Caco-2 (cell line): ENCODE measurements around the gene UBR3. TPM values are rescaled to one million over a fixed set of nuclear protein-coding genes. Genes with fewer than 3 reads are reported as not detected.

Experiments
- BruUV-seq: library from RNA; stranded (reverse); fragments of 400-500 nt; replicated peaks from 2 replicates; lab custom pipeline; 2021; lab: Mats Ljungman, UMichigan
- CTCF ChIA-PET: fragments of 300-600 bp; sonication (Branson Sonifier 250); formaldehyde crosslinking; loops from one replicate; lab custom pipeline; 2022; ENCODE audit warnings: antibody characterized with exemption; lab: Charles Lee
- POLR2A ChIA-PET: fragments of 300-600 bp; sonication (Branson Sonifier 250); formaldehyde crosslinking; loops from one replicate; lab custom pipeline; 2022; ENCODE audit warnings: antibody characterized with exemption; lab: Charles Lee
- DNase-seq, 2 experiments: peaks; one replicate each; pipeline versions ENCODE4 v3.0.0 to v3.0.0-alpha.2; 2020 to 2022
- H3K27me3 ChIP-seq: replicated peaks from 2 replicates; pipeline ENCODE4 v1.6.0; 2011; ENCODE audit warnings: low read length; ENCODE audit not compliant: control insufficient read depth, insufficient read depth
- H3K36me3 ChIP-seq: 2 replicates; pipeline ENCODE4 v1.5.1; 2011; ENCODE audit warnings: low read length; ENCODE audit not compliant: control insufficient read depth, insufficient read depth
- H3K4me1 ChIP-seq: fragments of 250-450 bp; sonication (Bioruptor Pico); 2 replicates; pipeline ENCODE4 v1.5.1; 2020; ENCODE audit warnings: mild to moderate bottlenecking
- H3K4me3 ChIP-seq: 2 replicates; pipeline ENCODE4 v1.5.1; 2011; ENCODE audit warnings: low read depth, mild to moderate bottlenecking, control low read depth, low read length
- H3K9me3 ChIP-seq: fragments of 250-450 bp; sonication (Bioruptor Pico); 2 replicates; pipeline ENCODE4 v1.5.1; 2020; ENCODE audit warnings: mild to moderate bottlenecking, moderate library complexity
- H3K27ac Mint-ChIP-seq: one replicate; pipeline ENCODE4 v1.8.0; 2022; ENCODE audit warnings: mixed read lengths; ENCODE audit not compliant: unreplicated experiment
- H3K27me3 Mint-ChIP-seq: one replicate; pipeline ENCODE4 v1.8.0; 2022; ENCODE audit warnings: mixed read lengths; ENCODE audit not compliant: insufficient read depth, unreplicated experiment
- H3K36me3 Mint-ChIP-seq: one replicate; pipeline ENCODE4 v1.8.0; 2022; ENCODE audit warnings: mild to moderate bottlenecking, mixed read lengths; ENCODE audit not compliant: insufficient read depth, unreplicated experiment
- H3K4me1 Mint-ChIP-seq: one replicate; pipeline ENCODE4 v1.8.0; 2022; ENCODE audit warnings: low read depth, mixed read lengths; ENCODE audit not compliant: unreplicated experiment
- H3K4me3 Mint-ChIP-seq: one replicate; pipeline ENCODE4 v1.8.0; 2022; ENCODE audit warnings: mild to moderate bottlenecking, moderate library complexity, mixed read lengths; ENCODE audit not compliant: unreplicated experiment
- H3K9me3 Mint-ChIP-seq: one replicate; pipeline ENCODE4 v1.8.0; 2022; ENCODE audit warnings: mixed read lengths; ENCODE audit not compliant: unreplicated experiment
- intact Hi-C: fragments of 100-400 bp; cut with micrococcal nuclease; formaldehyde crosslinking; loops from one replicate; pipeline ENCODE4 v1.10.0; 2022; ENCODE audit not compliant: unreplicated experiment
- total RNA-seq: library from RNA; stranded (reverse); gene quantifications from 2 replicates; pipeline ENCODE4 v1.2.3, GENCODE V29; 2022
- TF ChIP-seq, protein P1 (sequence below), 2 experiments: fragments of 200-600 bp in 1 of 2; IDR thresholded peaks; 1 replicate in 1 of 2; 2 replicates in 1 of 2; pipeline versions ENCODE4 v1.5.1 to v1.8.0; 2011 to 2022; ENCODE audit warnings: antibody characterized with exemption in 1 of 2, control low read depth in 1 of 2, inconsistent platforms in 1 of 2, low read depth in 1 of 2, low read length in 1 of 2, mild to moderate bottlenecking in 1 of 2, moderate library complexity in 1 of 2; ENCODE audit not compliant: insufficient read depth in 1 of 2, severe bottlenecking in 1 of 2, unreplicated experiment in 1 of 2

The UBR3 gene
- total RNA-seq, 1 experiment from 2014 or later, result 35.7 TPM

DNA sequence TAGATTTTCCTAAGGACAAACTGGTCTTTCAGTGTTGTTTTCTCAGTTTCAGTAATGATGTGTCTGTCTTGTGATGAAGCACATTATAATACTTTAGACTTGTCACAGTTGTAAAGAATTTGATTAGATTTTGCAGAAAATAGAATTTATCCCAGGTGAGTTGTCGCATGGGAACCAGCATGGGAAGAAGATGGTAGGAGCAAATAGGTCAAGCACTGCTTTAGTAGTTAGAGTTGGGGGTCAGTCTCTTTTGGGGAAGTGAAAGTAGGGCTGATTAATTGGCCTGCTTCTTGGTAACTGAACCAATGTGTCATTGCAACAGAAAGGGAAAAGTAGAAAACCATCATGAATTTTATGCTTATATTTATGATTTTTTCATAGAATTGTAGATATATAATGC is 197.5 kb downstream of the UBR3 start:
- Mint-ChIP-seq H3K36me3 (peaks cover 7% of the 10 kb centered on the region), H3K4me1 (no peaks in the 10 kb centered on the region), H3K4me3 (no peak overlapping the region), H3K27ac (no peak overlapping the region), H3K9me3 (no peaks in the 10 kb centered on the region), H3K27me3 (no peaks in the 10 kb centered on the region)
- Histone ChIP-seq H3K27me3 (no peaks in the 10 kb centered on the region), H3K36me3 (no peaks in the 10 kb centered on the region; the same call in none of the 2 replicates), H3K9me3 (no peaks in the 10 kb centered on the region), H3K4me1 (no peaks in the 10 kb centered on the region), H3K4me3 (no peak overlapping the region)
- ChIA-PET POLR2A (no interaction called here), CTCF (no interaction called here)
- no peak for DNase-seq
- intact Hi-C loops, result no loop called here
- BruUV-seq, result no TSS peak
- TF ChIP-seq, protein P1, sequence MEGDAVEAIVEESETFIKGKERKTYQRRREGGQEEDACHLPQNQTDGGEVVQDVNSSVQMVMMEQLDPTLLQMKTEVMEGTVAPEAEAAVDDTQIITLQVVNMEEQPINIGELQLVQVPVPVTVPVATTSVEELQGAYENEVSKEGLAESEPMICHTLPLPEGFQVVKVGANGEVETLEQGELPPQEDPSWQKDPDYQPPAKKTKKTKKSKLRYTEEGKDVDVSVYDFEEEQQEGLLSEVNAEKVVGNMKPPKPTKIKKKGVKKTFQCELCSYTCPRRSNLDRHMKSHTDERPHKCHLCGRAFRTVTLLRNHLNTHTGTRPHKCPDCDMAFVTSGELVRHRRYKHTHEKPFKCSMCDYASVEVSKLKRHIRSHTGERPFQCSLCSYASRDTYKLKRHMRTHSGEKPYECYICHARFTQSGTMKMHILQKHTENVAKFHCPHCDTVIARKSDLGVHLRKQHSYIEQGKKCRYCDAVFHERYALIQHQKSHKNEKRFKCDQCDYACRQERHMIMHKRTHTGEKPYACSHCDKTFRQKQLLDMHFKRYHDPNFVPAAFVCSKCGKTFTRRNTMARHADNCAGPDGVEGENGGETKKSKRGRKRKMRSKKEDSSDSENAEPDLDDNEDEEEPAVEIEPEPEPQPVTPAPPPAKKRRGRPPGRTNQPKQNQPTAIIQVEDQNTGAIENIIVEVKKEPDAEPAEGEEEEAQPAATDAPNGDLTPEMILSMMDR (IDR thresholded peaks at IDR 0.05; ENCODE audit: insufficient read depth in 1 of 2, low read depth in 1 of 2, low read length in 1 of 2, severe bottlenecking in 1 of 2, unreplicated experiment in 1 of 2), result no peak

DNA sequence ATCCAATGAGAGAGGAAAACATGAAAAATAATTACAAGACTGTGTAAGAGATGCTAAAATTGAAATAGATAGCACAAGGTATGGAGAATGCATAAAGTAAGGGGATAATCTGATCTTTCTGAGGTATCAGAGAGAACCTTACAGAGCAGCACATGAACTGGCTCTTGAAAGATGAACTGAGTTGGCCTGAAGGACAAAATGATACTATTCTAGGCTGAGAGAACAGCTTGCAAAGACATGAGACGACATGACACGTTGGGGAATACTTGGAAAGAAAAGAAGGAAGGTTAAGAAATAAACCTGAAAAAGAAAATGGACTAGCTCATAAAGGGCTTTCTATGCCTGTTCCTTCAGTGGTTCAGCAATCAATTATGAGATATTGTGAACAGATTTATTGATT is 198.0 kb downstream of the UBR3 start:
- H3K27me3 ChIP-seq, result no peaks in the 10 kb centered on the region
- no peaks in the 10 kb centered on the region for H3K4me1 Mint-ChIP-seq
- ChIA-PET POLR2A (no interaction called here), CTCF (no interaction called here)
- H3K9me3 Mint-ChIP-seq, result no peaks in the 10 kb centered on the region
- H3K36me3 Mint-ChIP-seq, result peaks cover 7% of the 10 kb centered on the region
- no TSS peak for BruUV-seq
- no peaks in the 10 kb centered on the region; the same call in none of the 2 replicates for H3K36me3 ChIP-seq
- H3K27me3 Mint-ChIP-seq, result no peaks in the 10 kb centered on the region
- no peaks in the 10 kb centered on the region for H3K4me1 ChIP-seq
- H3K4me3 Mint-ChIP-seq, result no peak overlapping the region
- TF ChIP-seq, protein P1 (IDR thresholded peaks at IDR 0.05; ENCODE audit: insufficient read depth in 1 of 2, low read depth in 1 of 2, low read length in 1 of 2, severe bottlenecking in 1 of 2, unreplicated experiment in 1 of 2), result no peak
- intact Hi-C loops, result no loop called here
- no peak overlapping the region for H3K4me3 ChIP-seq
- H3K9me3 ChIP-seq, result no peaks in the 10 kb centered on the region
- no peak overlapping the region for H3K27ac Mint-ChIP-seq
- no peak for DNase-seq

DNA sequence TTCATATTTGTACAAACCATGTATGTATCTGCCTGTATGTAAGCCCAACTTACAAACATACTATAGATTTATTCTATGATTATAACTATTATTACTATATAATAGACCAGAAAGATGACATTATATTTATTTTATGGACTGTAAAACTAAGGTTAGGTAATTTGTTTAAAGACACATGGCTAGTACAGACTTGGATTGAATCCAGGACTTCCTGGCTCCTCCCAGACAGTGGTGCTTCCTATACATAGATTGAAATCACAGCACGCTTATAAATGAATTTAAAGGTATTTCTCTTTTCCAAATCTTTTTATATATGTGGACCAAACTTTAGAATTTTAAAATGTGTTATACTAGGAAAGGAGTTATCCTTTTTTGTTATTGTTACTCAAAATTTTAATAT is 199.1 kb downstream of the UBR3 start:
- no peak overlapping the region for H3K4me3 ChIP-seq
- intact Hi-C loops, result no loop called here
- ChIA-PET CTCF (no interaction called here), POLR2A (no interaction called here)
- Mint-ChIP-seq H3K4me1 (no peaks in the 10 kb centered on the region), H3K27ac (no peak overlapping the region), H3K36me3 (peaks cover 7% of the 10 kb centered on the region), H3K4me3 (no peak overlapping the region), H3K9me3 (no peaks in the 10 kb centered on the region), H3K27me3 (no peaks in the 10 kb centered on the region)
- H3K36me3 ChIP-seq, result no peaks in the 10 kb centered on the region; the same call in none of the 2 replicates
- DNase-seq, result no peak
- H3K27me3 ChIP-seq, result no peaks in the 10 kb centered on the region
- TF ChIP-seq, protein P1 (IDR thresholded peaks at IDR 0.05; ENCODE audit: insufficient read depth in 1 of 2, low read depth in 1 of 2, low read length in 1 of 2, severe bottlenecking in 1 of 2, unreplicated experiment in 1 of 2), result no peak
- BruUV-seq, result no TSS peak
- H3K9me3 ChIP-seq, result no peaks in the 10 kb centered on the region
- H3K4me1 ChIP-seq, result no peaks in the 10 kb centered on the region
